HG03280 (cell line): ENCODE data around the gene VMA21.
A peak's percentile ranks its signal among the peaks of the same experiment; 100 is the strongest.

ENCODE experiments used
- ATAC-seq: cut with Tn5 transposase; IDR thresholded peaks from one replicate; pipeline ENCODE4 v1.9.1; 2021; ENCODE audit warnings: mild to moderate bottlenecking, moderate library complexity; ENCODE audit not compliant: unreplicated experiment

The VMA21 gene

GRCh38 chrX:151396825-151397740 is at the start of gene VMA21:
Gene VMA21, plus strand, starts transcription at chrX:151397206. Its CDS starts 103 bp downstream, at chrX:151397309.
- ATAC-seq: peak; percentile 86

- no peak for ATAC-seq
Observed at GRCh38 chrX:151359341-151359740, 37.7 kb upstream of the VMA21 start.

GRCh38 chrX:151359931-151360871 is 36.8 kb upstream of the VMA21 start:
- peak; percentile 57 for ATAC-seq

- ATAC-seq: no peak
Observed at GRCh38 chrX:151363316-151363715, 33.7 kb upstream of the VMA21 start.

- ATAC-seq: no peak
Observed at GRCh38 chrX:151365579-151365978, 31.4 kb upstream of the VMA21 start.

- ATAC-seq: no peak
Observed at GRCh38 chrX:151370906-151371305, 26.1 kb upstream of the VMA21 start.

GRCh38 chrX:151384807-151385206 is 12.2 kb upstream of the VMA21 start:
- no peak for ATAC-seq

- no peak for ATAC-seq
Observed at GRCh38 chrX:151386838-151387459, 10.1 kb upstream of the VMA21 start.

- no peak for ATAC-seq
Observed at GRCh38 chrX:151391722-151392121, 5.3 kb upstream of the VMA21 start.

GRCh38 chrX:151393514-151393913 is 3.5 kb upstream of the VMA21 start:
- ATAC-seq: peak; percentile 42

- ATAC-seq: peak; percentile 24
Observed at GRCh38 chrX:151396042-151396824, 773 bp upstream of the VMA21 start.

- ATAC-seq: no peak
Observed at GRCh38 chrX:151397741-151398070, 700 bp downstream of the VMA21 start.

GRCh38 chrX:151398346-151398745 is 1.3 kb downstream of the VMA21 start:
- no peak for ATAC-seq

- ATAC-seq: no peak
Observed at GRCh38 chrX:151402719-151403390, 5.8 kb downstream of the VMA21 start.

- no peak for ATAC-seq
Observed at GRCh38 chrX:151416579-151416978, 19.6 kb downstream of the VMA21 start.

- ATAC-seq: no peak
Observed at GRCh38 chrX:151419782-151420181, 22.8 kb downstream of the VMA21 start.

GRCh38 chrX:151424505-151424904 is 27.5 kb downstream of the VMA21 start:
- ATAC-seq: no peak

GRCh38 chrX:151448509-151448908 is 51.5 kb downstream of the VMA21 start:
- no peak for ATAC-seq

GRCh38 chrX:151458824-151459223 is 61.8 kb downstream of the VMA21 start:
- ATAC-seq: no peak
